Hepatocyte (in vitro differentiated cells): ENCODE data around the gene WDR81.
"Not testable (repeated sequence)": the region's sequence is repeated elsewhere in the genome, so short reads cannot be mapped to it uniquely, and the experiment has no call there.

Experiments
- CTCF ChIP-seq: fragments of 200-600 bp; sonication (generic); IDR thresholded peaks from 2 replicates; pipeline ENCODE4 v1.5.1; 2016; ENCODE audit warnings: antibody characterized with exemption, mild to moderate bottlenecking; ENCODE audit not compliant: poor library complexity
- EZH2 ChIP-seq: fragments of 200-600 bp; sonication (generic); IDR thresholded peaks from 2 replicates; pipeline ENCODE4 v1.6.1; 2016; ENCODE audit warnings: antibody characterized with exemption, mild to moderate bottlenecking, borderline replicate concordance
- EZH2phosphoT487 ChIP-seq: fragments of 200-600 bp; sonication (generic); IDR thresholded peaks from one replicate; pipeline ENCODE4 v1.6.1; 2018; ENCODE audit warnings: antibody characterized with exemption, mild to moderate bottlenecking, low read depth, moderate library complexity; ENCODE audit not compliant: unreplicated experiment, severe bottlenecking

- TF ChIP-seq CTCF, EZH2, EZH2phosphoT487: not testable (repeated sequence)
Observed at GRCh38 chr17:1722022-1722421, 2.5 kb upstream of the WDR81 start.
